GM21786 (cell line): ENCODE data around the gene TEX22.
"Not testable (repeated sequence)": the region's sequence is repeated elsewhere in the genome, so short reads cannot be mapped to it uniquely, and the experiment has no call there.

ENCODE experiments used
- ATAC-seq: cut with Tn5 transposase; IDR thresholded peaks from one replicate; pipeline ENCODE4 v1.9.1; 2021; ENCODE audit not compliant: unreplicated experiment

TEX22 gene, protein sequence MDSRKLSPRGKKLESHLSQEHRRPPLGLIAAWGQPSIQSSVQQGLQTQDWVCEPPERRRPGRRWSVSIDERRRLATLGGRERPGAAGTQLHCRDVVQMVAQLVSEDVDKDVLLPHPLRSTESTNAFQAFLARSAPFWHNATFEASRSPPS

DNA sequence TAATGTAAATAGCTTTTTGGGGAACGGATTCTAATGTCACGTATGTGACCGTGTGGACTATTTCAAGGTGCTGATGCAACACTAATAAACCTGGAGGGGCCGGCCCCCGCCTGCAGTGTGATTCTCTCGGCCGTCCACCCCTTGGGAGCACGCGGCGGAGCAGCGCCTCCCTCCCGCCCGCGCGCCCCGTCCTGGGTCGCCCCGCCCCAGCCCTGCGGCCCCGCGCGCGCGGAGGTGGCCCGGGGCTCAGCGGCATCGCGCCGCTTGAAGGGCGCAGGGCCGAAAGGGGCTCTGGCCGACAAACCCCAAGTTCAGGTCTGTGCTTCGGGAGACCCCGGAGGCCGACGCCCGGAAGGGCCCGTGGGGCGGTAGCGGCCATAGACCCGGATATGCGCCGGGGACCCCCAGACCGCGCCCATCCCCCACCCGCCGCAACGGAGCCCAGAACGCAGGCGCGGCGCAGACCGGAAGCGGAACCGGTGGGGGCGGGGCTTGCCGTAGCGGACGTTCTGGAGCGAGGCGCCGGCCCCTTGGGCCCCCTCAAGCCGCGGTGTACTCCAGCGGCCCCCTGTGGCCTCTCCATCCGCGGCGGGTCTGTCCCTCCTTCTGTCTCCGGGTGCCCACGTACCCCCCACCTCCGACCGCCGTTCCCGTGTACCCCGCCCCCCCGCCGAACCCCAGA is at the start of gene TEX22:
TSS of gene TEX22 (plus strand) at position 495 of the 682 bp plus-strand sequence. CDS start 803 bp downstream, outside the sequence.
- peak; percentile 87 for ATAC-seq

DNA sequence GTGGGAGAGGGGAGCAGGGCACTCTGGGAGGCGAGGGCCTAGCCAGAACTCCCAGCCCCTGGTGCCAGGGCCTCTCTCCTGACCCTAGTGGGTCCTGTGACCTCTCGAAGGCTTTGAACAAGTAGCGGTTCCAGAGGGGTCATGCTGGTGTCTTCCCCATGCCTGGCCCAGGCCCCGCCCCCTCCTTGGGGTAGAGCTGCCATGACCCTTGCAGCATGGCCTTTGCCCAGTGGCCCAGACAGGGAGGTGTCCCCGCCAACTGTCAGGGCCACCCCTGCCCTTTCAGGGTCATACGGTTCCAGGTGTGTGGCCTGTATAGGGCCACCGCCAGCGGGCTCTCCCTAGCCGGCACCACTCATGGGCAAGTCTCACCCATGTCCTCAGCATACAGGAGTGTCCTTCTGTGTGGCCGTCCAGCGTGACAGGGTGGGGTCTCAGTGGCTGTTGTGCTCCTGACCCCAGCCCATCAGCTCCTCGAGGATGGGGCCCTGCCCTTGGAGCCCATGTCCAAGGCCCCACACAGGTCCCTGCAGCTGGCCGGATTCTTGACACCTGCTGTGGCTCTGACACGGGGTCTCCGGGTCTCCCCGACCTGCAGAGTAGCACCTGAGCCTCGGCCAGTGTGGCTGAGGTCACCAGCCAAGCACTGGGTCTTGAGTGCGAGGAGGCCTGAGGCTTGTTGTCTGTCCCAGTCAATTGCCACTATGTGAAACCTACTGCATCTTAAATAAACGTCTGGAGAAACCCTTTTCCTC is 49.2 kb upstream of the TEX22 start:
- no peak for ATAC-seq

DNA sequence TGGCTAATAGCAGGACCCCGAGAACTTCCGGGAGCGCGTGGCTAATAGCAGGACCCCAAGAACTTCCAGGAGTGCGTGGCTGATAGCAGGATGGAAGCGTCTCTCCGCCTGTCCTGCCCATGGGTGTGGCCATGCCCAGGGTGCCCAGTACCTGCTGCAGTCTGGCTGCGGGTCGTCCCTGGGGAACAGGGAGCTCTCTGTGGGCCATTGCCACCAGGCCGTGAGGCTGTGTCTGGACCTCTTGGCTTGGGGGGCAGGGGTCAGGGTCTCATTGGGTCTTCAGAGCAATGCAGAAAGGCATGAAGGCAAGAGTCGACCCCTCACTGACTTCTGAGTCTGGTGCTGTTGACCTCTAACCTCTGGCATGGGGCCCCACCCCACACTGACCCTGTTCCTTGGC is 48.3 kb upstream of the TEX22 start:
- no peak for ATAC-seq

DNA sequence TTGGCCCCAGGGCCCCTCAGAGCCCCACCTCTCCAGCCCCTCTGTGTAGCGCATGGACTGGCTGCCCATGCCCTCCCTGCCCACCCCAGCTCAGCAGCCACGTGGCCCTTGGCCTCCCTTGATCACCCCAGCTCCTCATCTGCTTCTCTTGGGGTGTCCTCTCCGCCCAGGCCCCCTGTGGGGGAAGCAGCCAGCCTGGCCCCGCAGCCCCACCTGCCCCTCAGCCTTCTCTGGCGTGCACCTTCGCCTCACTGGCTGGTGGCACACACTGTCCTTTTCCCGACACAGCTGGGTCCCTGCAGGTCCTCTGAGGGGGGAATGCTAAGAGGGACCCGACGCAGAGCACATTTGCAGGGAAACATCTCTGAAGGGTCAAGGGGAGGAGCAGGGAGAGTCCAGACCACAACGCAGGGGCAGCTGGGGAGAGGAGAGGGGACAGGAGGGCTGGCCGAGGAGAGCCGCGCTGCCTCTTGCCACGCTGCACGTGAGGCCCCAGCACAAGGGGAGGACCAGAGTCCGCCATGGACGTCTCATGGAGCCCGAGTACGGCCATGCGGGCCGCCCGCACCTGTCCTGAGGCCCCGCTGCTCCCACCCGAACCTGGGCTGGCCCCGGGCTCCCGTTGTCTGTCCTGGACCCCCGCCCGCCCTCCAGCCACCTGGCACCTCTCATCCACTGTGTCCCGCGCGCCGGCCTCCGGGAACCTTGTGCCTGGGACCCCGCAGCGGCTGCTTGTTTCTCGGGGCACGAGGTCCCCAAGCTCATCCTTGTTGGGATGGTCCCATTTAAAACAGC is 47.7 kb upstream of the TEX22 start:
- no peak for ATAC-seq

DNA sequence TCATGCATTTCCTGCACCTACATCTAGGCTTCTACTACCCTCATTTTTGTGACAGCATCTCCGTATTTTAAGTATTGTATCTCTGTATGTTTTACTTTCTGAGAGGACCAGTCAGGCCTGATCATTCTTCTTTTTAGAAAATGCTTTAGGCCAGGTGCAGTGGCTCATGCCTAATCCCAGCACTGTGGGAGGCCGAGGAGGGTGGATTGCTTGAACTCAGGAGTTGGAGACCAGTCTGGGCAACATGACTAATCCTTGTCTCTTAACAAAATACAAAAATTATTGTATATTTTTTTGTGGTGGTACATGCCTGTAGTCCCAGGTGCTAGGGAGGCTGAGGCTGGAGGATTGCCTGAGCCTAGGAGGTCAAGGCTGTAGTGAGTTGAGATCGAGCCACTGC is 46.9 kb upstream of the TEX22 start:
- ATAC-seq = no peak

DNA sequence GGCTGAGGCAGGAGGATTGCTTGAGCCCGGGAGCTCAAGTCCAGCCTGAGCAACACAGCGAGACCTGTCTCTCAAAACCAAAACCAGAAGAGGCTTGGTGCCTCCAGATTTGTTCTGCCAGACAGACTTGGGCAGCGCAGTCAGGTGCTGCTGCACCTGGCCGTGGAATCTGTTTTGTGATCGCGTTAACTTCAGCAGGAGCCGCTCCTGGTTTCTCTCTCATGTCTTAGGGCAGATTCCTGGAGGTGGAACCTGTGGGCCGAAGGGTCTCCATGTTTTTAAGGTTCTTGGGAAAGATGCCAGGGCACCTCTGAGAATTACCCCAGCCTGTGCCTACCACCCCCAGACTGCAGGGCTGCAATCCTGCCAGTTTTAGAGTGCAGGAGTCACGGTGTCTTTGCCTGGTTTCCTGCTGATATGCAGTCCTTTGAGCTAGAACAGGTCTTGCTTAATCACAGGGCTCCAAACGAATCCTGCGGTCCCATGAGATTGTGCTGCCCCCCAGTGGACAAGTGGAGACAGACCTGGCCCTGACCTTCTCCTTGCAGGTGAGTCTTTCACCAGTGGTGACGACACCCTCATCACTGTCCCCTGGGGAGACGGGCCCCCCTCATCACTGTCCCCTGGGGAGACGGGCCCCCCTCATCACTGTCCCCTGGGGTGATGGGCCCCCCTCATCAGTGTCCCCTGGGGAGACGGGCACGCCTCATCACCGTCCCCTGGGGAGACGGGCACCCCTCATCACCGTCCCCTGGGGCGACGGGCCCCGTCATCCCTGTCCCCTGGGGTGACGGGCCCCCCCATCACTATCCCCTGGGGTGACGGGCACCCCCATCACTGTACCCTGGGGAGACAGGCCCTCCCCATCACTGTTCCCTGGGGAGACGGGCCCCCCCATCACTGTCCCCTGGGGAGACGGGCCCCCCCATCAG is 46.2 kb upstream of the TEX22 start:
- peak; percentile 77 for ATAC-seq

DNA sequence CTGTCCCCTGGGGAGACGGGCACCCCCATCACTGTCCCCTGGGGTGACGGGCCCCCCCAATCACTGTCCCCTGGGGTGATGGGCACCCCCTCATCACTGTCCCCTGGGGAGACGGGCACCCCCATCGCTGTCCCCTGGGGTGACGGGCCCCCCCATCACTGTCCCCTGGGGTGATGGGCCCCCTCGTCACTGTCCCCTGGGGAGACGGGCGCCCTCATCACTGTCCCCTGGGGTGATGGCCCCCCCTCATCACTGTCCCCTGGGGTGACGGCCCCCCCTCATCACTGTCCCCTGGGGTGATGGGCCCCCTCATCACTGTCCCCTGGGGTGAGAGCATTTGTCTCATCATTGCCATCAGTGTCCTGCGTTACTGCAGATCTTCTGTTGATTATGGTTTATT is 45.2 kb upstream of the TEX22 start:
- no peak for ATAC-seq

DNA sequence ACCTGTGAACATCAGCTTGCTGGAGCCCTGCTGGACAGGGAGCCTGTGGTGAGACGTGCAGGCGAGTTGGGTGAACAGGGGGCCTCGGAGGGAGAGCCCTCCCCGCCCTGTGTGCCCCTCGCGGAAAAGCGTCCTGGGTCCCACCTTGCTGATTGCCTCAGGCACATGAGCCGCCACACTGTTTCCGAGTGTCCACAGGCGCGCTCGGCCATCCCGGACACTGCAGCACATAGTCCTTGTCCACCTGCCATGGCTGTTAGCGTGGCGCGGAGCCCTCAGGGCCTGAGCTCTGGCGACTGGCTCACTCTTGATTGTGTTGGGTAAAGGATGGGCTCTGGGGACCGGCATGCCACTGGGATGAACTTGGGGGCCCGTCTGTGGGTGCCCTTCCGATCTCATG is 43.8 kb upstream of the TEX22 start:
- no peak for ATAC-seq

DNA sequence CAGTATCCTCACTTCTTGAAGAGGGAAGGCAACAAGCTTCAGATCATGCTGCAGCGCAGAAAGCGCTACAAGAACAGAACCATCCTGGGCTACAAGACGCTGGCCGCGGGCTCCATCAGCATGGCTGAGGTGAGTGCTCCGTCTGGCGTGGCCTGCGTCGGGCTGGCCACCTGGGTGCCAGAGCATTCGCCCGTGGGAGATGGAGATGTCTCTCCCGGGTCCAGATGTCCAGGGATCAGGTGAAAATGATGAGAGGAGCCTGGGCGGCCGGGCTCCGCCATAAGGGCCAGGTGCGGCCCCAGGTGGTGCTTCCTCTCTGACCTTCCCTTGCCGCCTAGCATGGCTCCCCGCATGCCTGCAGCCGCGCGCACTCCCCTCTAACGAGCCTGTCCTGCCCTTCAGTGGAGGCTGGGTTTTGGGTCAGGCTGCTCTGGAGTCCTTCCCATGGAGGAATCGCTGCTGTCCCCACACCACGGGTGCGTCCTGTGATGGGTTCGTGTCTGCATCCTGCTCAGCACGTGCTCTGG is 43.2 kb upstream of the TEX22 start:
- ATAC-seq = no peak

DNA sequence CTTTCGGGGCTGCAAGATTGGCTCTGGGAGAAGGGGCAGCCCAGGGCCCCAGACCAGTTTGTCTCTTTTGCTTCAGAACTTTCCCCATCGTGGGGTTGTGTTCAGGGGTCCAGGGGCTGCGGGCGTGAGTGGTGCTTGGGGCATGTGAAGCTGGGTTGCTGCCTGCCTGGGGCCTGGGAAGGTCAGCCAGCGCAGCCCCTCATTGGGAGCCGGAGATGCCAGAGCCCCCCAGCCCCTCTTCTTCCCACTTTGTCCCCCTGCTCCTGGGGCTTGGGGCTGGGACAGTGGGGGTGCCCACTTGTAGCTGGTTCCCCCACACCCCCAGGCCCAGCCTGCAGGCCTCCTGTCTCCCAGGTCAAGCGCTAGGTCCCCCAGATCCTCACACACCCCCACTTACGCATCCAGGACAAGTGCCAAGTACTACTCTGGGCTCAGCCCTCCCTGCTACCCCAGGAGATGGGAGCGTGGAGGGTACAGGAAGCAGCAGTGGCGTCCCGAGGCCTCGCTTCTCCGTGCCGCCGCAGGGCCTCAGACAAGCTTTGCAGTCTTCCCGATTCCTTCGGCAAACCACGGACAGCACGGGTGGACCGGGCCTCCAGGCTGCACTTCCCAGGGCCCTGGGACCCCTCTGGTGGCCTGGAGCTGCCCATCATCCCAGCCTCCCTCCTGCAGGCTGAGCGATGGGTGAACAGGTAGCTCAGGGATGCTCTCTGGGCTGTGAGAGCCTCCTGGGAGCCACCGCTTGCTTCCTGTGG is 42.3 kb upstream of the TEX22 start:
- ATAC-seq = no peak

DNA sequence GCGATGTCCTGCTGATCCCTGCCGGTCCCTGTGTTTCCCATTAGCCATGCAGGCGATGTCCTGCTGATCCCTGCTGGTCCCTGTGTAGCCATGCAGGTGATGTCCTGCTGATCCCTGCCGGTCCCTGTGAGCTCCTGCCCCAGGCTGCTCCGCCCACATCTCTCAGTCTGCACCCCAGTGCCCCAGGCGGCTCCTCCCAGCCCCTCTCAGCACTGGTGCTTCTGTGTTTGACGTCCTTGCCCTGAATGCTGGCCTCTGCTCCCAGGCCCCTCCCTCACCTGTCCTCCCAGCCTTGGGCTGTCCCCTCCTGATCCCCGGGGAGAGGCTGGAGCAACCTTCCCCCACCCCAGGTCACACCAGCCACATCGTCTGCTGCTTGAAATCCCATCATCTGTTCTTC is 41.4 kb upstream of the TEX22 start:
- ATAC-seq = no peak

DNA sequence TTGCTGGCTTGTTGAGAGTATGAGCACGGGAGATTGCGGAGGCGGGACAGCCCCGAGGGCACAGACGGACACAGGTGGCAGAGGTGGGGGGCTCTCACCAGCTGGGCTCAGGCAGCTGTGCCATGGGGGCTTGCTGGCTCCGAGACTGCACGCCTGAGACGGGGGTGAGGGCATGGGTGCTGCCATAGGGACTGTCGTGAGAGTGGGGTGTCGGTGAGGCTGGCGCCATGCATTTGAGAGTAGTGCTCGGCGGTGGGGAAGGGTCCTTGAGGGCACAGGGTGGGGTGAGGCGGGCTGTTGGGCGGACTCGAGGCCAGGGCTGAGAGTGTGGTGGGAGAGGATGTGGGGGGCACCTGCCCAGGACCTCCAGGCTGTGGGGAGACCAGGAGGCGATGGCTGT is 40.7 kb upstream of the TEX22 start:
- no peak for ATAC-seq

DNA sequence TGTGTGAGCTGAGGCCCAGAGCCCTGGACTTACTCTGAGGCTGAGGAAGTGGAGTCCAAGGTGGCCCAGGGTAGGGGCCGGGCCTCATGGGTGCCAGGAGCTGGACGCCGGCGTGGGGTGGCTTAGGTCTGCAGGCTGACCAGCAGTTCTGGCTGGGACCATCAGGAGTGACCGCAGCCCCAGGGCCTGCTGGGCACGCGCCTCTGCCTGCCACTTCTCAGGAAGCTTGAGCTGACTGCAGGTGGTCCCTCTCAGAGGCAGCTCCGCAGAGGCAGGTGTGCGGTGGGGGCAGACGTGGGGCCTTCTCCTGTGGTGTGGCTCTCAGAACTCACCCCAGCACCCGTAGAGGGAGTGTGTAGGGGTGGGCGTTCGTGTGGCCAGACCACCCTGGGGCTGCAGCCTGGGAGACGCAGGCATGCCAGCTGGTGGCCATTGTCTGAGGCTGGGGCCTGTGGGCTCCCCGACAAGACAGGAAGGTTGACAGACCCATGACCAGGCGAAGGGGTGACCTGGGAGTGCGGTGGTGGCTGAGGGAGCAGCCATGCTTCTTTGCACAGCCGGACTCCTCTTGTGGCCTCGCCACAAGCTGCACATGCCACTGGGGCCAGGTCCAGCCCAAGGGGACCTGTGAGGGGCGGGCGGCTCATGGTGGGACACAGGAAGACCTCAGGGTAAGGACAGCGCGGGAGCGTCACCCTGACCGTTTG is 40.0 kb upstream of the TEX22 start:
- no peak for ATAC-seq

DNA sequence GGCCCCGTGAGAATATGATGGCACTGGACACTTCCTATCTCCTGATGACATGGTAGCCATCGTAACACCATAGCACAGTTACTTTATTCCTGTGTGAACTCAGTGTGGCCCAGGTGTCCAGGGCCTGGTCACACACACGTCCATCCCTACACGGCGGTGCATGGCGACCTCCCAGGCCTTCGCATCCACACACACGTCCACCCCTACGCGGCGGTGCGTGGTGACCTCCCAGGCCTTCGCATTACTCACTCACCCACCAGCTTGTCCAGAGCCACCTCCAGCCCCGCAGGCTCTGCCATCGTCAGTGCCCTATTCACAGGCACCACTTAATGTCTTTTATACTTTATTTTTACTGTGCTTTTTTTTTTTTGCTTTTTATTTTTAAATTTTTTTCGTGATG is 39.4 kb upstream of the TEX22 start:
- ATAC-seq = no peak

DNA sequence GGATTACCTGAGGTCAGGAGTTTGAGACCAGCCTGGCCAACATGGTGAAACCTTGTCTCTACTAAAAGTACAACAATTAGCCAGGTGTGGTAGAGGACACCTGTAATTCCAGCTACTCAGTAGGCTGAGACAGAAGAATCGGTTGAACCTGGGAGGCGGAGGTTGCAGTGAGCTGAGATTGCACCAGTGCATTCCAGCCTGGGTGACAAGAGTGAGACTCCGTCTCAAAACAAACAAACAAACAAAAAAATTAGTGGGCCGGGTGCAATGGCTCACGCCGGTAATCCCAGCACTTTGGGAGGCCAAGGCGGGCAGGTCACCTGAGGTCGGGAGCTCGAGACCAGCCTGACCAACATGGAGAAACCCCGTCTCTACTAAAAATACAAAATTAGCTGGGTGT is 36.9 kb upstream of the TEX22 start:
- ATAC-seq = not testable (repeated sequence)

DNA sequence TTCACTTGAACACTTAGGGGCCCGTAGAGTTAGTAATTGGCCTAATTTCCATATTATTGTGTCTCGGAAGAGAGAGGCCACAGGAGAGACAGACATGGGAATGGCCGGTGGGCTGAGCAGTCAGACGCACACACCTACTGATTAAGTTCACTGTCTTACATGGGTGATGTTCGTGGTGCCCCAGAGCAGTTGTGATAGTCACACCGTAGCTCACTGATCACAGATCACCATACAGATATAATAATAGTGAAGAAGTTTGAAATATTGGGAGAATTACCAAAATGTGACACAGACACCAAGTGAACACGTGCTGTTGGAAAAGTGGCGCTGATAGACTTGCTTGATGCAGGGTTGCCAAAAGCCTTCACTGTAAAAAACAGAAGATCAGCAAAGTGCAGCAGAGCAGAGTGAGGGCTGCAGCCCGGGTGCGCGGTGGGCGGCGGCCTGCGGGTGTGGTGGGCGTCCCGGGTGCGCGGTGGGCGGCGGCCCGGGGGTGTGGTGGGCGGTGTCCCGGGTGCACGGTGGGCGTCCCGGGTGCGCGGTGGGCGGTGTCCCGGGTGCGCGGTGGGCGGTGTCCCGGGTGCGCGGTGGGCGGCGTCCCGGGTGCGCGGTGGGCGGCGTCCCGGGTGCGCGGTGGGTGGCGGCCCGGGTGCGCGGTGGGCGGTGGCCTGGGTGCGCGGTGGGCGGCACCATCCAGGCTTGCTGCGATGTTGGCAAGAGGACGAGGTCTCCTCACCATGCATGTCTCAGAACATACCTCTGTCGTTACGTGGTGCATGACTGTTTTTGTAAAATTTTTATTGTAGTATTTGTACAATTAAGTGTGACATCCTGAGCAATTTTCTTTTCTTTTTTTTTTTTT is 34.3 kb upstream of the TEX22 start:
- ATAC-seq = no peak

DNA sequence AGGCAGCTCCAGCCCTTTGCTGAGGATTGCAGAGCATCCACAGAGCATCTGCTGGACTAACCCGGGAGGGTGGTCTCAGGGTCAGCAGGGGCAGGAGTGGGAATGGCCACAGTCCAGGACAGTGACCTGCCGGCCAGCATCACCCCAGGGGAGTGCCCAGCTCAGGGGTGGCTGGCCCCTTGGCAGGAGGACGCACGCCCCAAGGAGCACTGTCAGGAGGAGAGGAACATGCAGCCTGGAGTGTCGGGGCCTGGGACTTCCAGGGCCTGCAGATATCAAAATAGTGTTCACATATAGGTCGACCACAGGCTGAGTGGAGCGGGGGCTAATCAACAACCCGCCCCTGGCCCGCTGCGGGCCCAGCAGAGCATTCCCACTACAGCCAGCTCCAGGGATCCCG is 33.2 kb upstream of the TEX22 start:
- ATAC-seq = no peak

DNA sequence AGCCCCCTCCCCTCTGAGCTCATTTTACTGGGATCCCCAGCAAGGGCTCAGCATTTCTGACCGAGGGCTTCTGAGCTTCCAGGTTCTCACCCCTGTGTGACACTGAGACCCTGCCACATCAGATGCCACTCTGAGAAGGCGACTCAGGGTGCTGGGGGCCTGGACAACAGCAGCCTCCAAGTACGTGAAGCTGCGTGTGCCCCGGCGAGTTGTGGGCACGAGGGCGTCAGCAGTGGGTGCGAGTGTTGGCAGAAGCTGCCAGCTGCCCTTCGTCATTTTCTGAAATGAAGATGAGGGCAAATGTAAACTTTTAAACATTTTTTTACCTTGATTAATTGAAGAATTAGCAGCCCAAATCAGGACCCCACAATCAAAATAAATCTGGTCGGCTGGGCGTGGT is 32.7 kb upstream of the TEX22 start:
- ATAC-seq = no peak
